ENCODE data around the gene ZNF266. TPM values are rescaled to one million over a fixed set of nuclear protein-coding genes. Genes with fewer than 3 reads are reported as not detected.
A peak's percentile ranks its signal among the peaks of the same experiment; 100 is the strongest.

ZNF266 gene
- 13.5 and 14.8 TPM in 2 replicates for total RNA-seq (2014; rRNA removed; shearing (Covaris generic))

DNA sequence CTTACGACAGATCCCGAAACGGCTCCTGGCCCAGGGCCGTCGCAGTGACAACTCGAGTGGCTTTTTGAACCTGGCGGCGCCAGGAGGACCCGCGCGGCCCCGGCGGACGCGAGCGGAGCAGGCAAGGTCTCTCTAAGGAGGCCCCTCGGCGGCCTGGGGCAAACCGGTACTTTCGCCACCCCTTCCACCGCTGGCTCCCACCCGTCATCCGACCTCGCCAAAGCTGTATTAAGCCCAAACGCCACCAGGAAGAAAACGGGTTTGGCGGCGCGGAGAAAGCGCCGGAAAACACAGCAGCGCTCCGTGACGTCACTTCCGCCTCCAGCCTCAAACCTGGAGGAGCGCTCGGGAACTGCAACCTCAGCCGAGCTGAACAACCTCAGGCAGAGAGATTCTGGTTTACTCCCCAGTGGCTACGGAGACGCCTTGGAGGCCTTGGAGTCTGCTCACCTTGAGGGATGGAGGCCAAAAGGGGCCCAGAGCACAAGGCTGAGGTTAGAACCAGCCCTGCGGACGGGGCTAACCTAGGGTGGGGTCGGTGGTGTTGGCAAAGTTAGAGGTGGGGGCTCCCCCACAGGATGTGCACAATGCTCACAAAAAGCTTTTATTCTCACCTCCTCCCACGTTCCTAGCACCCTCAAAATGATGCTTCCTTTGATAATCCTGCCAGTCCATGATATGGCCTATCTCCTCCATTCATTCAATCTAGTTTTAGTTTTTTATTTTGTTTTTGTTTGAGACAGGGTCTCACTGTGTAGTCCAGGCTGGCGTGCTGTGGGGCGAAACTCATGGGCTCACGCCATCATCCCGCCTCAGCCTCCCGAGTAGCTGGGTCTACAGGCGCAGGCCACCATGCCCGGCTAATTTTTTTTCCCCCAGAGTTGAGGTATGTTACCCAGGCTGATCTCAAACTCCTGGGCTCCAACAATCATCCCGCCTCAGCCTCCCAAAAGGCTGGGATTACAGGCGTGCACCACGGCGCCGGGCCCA is at the start of gene ZNF266:
Gene ZNF266, minus strand, starts transcription at position 295 of the 990 bp plus-strand sequence. CDS start 15,484 bp downstream, outside the sequence.
- peak within 1 kb of the TSS; percentile 79 for H3K27ac ChIP-seq
- H3K9me3 ChIP-seq (replicated peaks): no peaks in the 10 kb centered on the region
- no peaks in the 10 kb centered on the region for H3K4me1 ChIP-seq
- peak; percentile 89 to 92 for DNase-seq
- H3K36me3 ChIP-seq: peaks cover 25% of the 10 kb centered on the region
- H3K27me3 ChIP-seq: no peaks in the 10 kb centered on the region
- H3K4me3 ChIP-seq: peak within 1 kb of the TSS; percentile 92

DNA sequence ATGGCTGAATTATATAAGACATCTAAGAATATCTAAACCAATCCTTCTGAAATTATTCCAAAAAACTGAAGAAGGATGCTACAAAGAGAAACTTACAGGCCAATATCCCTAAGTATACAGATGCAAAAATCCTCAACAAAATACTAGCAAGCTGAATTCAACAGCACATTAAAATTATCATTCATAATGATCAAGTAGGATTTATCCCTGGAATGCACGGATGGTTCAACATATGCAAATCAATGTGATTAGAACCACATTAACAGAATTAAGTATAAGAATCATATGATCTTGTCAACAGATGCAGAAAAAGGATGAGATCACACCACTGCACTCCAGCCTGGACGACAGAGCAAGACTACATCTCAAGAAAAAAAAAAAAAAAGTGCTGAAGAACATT is 49.8 kb upstream of the ZNF266 start:
- no peaks in the 10 kb centered on the region for H3K4me1 ChIP-seq
- H3K27me3 ChIP-seq: no peaks in the 10 kb centered on the region
- H3K9me3 ChIP-seq (replicated peaks): peaks cover 6% of the 10 kb centered on the region; the same call in 1 of the 2 replicates
- no peak overlapping the region for H3K27ac ChIP-seq
- no peaks in the 10 kb centered on the region for H3K36me3 ChIP-seq
- no peak for DNase-seq
- H3K4me3 ChIP-seq: no peak overlapping the region

DNA sequence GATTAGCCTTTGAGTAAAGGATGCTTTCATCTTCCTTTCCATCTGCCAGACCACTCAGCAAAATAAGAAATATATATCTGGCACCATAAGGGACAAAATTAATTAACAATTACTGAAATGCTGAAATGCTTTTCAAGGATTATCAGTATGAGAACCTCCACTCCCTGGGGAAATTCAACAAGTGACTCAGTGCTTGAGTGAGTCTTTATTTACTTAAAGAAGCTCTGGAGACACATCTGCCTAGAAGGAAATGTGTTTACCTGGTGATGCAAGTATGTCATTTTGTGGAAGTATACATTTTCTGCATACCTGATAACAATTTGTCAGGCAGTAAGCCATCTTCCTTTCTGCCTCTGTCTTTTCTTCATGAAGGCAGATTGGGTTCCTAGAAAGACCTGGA is 39.6 kb upstream of the ZNF266 start:
- no peaks in the 10 kb centered on the region for H3K9me3 ChIP-seq (replicated peaks)
- H3K4me1 ChIP-seq: no peaks in the 10 kb centered on the region
- no peak overlapping the region for H3K4me3 ChIP-seq
- no peaks in the 10 kb centered on the region for H3K27me3 ChIP-seq
- no peaks in the 10 kb centered on the region for H3K36me3 ChIP-seq
- H3K27ac ChIP-seq: no peak overlapping the region
- no peak for DNase-seq

DNA sequence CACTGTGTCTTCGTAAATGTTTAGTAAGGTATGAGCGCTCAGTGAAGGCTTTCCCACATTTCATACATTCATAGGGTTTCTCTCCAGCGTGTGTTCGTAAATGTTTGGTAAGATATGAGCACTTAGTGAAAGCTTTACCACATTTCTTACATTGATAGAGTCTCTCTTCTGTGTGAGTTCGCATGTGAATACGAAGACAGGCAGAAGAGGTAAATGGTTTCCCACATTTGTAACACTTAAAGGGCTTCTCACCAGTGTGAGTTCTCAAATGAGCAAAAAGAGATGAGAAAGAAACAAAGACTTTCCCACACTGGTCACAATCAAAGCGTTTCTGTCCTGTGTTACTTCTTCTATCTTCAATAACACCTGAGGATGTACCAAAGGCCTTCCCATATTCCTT is 31.8 kb upstream of the ZNF266 start:
- Histone ChIP-seq H3K27me3 (no peaks in the 10 kb centered on the region), H3K27ac (no peak overlapping the region), H3K9me3 (replicated peaks) (peaks cover 6% of the 10 kb centered on the region; the same call in 1 of the 2 replicates), H3K36me3 (no peaks in the 10 kb centered on the region), H3K4me1 (no peaks in the 10 kb centered on the region), H3K4me3 (no peak overlapping the region)
- no peak for DNase-seq

DNA sequence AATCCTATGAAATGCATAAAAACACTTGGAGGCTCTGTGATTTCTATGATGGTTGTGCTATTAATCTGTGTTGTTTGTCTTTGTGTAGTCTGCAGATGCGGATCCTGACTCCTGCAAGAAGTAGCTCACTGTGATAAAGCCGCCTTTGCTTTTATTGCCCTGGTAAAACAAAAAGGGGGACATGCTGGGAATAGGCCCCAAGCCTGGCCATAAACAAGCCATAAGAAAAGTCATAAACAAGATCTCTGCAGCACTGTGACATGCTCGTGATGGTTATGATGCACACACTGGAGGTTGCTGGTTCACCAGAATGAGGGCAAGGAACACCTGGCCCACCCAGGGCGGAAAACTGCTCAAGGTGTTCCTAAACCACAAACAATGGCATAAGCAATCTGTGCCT is 26.6 kb upstream of the ZNF266 start:
- Histone ChIP-seq H3K36me3 (no peaks in the 10 kb centered on the region), H3K9me3 (replicated peaks) (peaks cover 5% of the 10 kb centered on the region; the same call in 1 of the 2 replicates), H3K27me3 (no peaks in the 10 kb centered on the region), H3K27ac (no peak overlapping the region), H3K4me3 (no peak overlapping the region), H3K4me1 (no peaks in the 10 kb centered on the region)
- DNase-seq: no peak

DNA sequence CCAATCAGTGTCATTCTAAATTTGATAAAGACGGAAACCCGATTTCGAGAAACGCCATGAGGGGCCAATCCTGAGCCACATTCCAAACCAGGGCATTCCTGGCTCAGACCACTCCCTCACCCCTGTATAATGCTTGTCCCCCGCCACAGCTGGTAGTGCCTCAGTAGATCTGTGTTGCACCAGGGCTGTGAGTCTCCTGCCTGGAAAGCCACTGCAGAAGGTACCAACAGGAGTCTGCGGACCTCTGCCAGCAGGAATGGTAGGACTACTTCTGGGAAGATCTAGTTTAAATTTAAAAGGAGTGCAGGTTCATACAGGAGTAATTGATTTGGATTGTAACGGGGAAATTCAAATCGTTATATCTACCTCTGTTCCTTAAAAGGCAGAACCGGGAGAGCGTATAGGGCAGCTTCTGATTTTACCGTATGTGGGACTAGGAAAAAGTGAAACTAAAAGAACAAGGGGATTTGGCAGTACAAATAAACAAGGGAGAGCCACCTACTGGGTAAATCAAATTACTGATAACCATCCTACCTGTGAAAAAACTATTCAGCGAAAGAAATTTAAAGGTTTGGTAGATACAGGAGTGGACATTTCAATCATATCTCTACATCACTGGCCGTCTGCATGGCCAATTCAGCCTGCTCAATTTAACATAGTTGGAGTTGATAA is 20.8 kb upstream of the ZNF266 start:
- no peak for DNase-seq
- Histone ChIP-seq H3K27ac (no peak overlapping the region), H3K27me3 (no peaks in the 10 kb centered on the region), H3K4me3 (no peak overlapping the region), H3K4me1 (no peaks in the 10 kb centered on the region), H3K9me3 (replicated peaks) (0 out of 2 replicates have a peak, but pooled peaks cover 3% of the 10 kb centered on the region), H3K36me3 (no peaks in the 10 kb centered on the region)

DNA sequence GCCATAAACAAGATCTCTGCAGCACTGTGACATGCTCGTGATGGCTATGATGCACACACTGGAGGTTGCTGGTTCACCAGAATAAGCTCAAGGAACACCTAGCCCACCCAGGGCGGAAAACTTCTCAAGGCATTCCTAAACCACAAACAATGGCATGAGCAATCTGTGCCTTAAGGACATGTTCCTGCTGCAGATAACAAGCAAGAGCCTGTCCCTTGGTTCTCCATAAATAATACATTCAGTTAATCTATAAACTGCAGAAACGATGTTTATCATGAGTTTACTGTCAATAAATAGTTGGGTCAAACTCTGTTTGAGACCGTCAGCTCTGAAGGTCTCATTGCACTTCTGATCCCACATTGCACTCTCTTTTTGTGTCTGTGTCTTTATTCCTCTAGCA is 18.6 kb upstream of the ZNF266 start:
- H3K4me3 ChIP-seq: no peak overlapping the region
- H3K4me1 ChIP-seq: no peaks in the 10 kb centered on the region
- H3K9me3 ChIP-seq (replicated peaks): 0 out of 2 replicates have a peak, but pooled peaks cover 3% of the 10 kb centered on the region
- no peaks in the 10 kb centered on the region for H3K27me3 ChIP-seq
- no peaks in the 10 kb centered on the region for H3K36me3 ChIP-seq
- no peak for DNase-seq
- no peak overlapping the region for H3K27ac ChIP-seq

DNA sequence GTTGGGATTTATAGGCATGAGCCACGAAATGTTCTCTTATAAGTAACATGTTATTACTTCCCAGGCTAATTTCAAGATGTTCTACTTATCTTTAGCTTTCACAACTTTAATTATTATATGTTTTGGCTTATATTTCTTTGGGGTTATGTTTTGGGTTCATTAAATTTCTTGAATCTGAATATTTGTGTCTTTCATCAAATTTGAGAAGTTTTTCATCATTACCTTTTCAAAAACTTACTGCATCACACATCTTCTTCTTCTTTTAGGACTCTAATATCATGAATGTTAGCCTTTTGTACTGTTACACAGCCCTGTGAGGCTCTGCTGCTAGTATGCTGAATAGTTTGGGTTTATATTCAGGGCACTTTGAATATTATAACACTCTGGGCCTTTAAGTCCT is 9.7 kb upstream of the ZNF266 start:
- no peak for DNase-seq
- no peaks in the 10 kb centered on the region for H3K4me1 ChIP-seq
- no peaks in the 10 kb centered on the region for H3K9me3 ChIP-seq (replicated peaks)
- H3K4me3 ChIP-seq: no peak overlapping the region
- no peaks in the 10 kb centered on the region for H3K27me3 ChIP-seq
- H3K27ac ChIP-seq: no peak overlapping the region
- no peaks in the 10 kb centered on the region; the same call in 1 of the 2 replicates for H3K36me3 ChIP-seq

DNA sequence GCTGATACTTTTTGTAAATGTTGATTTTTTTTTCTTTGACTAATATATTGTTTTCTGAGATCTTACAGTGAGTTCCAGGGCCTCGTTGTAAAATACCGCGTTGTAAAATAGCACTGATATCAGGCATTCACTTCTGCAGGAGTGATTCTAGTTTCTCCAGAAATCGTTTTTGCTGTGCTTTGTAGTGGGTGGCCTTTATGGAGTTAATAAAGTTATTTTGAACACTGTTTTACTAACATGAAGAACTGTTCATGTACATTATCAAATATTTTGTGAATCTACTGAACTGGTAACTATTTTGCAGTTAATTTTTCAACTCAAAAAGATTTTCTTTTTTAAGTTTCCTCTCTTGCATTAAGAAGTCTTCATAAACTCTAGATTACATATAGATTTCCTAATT is 985 bp upstream of the ZNF266 start:
- H3K9me3 ChIP-seq (replicated peaks): no peaks in the 10 kb centered on the region
- no peak for DNase-seq
- peak overlapping the region; percentile 92 for H3K4me3 ChIP-seq
- no peaks in the 10 kb centered on the region for H3K4me1 ChIP-seq
- H3K36me3 ChIP-seq: peaks cover 23% of the 10 kb centered on the region
- H3K27me3 ChIP-seq: no peaks in the 10 kb centered on the region
- H3K27ac ChIP-seq: peak overlapping the region; percentile 79

DNA sequence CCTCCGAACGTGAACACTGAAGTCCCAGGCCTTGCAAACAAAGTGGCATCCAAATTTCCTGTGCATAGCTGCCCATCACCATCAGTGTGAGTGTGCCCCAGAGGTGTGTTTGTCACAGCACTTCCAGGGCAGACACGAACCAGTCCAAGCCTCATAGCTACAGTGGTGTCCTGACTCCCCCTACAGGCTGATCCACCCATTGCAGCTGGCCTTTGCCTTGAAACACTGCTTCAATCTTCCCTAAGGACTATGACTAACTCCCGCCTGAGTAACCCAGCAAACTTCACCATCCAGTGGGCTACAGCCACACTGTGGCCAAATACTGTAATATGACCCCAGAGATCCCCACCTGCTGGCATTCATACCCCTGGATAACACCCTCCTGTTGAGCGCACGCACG is 3.9 kb downstream of the ZNF266 start:
- Histone ChIP-seq H3K27ac (no peak overlapping the region), H3K4me3 (no peak overlapping the region), H3K27me3 (no peaks in the 10 kb centered on the region), H3K4me1 (no peaks in the 10 kb centered on the region), H3K36me3 (peaks cover 28% of the 10 kb centered on the region), H3K9me3 (replicated peaks) (no peaks in the 10 kb centered on the region)
- peak; percentile 46 to 65 for DNase-seq

DNA sequence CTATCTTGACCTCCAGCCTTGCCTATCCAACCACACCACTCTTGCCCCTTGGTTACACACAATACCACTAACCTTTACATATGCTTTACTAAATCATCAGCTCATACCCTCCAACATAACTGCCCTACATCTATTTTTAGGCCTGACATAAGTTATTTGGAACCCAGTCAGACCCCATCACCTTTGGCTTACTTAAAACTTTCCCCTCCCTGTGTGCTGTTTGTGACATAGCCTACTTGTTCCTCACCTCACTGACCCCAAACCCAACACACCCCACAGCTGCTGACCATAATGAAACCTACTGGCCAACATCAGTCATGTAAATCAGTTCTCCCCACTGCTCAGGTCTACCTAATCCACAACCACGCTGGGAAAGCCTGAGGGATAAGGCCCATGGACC is 4.9 kb downstream of the ZNF266 start:
- Histone ChIP-seq H3K36me3 (peaks cover 34% of the 10 kb centered on the region), H3K4me3 (no peak overlapping the region), H3K4me1 (no peaks in the 10 kb centered on the region), H3K27ac (no peak overlapping the region), H3K27me3 (no peaks in the 10 kb centered on the region), H3K9me3 (replicated peaks) (no peaks in the 10 kb centered on the region)
- no peak for DNase-seq

DNA sequence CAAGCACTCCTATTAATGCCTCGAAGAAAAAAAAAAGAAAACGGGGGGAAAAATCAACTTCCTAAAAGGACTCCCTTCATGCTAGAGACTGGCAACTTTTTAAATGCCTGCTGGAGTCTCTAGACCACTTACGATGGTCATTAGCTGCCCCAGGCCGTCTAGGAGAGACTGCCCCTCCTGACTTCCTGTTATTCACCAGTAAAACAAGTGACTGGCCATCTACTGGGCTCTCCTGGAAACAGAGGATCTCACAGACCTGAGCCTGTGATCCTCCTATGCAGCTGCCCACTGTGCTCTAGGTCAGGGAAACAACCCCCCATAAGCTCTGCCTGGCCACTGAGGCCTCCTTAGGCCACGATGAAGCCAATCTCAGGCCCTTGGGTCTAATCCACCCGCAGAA is 7.4 kb downstream of the ZNF266 start:
- H3K27ac ChIP-seq: no peak overlapping the region
- no peak for DNase-seq
- H3K4me3 ChIP-seq: no peak overlapping the region
- no peaks in the 10 kb centered on the region for H3K27me3 ChIP-seq
- H3K36me3 ChIP-seq: peaks cover 43% of the 10 kb centered on the region
- no peaks in the 10 kb centered on the region for H3K4me1 ChIP-seq
- H3K9me3 ChIP-seq (replicated peaks): no peaks in the 10 kb centered on the region

DNA sequence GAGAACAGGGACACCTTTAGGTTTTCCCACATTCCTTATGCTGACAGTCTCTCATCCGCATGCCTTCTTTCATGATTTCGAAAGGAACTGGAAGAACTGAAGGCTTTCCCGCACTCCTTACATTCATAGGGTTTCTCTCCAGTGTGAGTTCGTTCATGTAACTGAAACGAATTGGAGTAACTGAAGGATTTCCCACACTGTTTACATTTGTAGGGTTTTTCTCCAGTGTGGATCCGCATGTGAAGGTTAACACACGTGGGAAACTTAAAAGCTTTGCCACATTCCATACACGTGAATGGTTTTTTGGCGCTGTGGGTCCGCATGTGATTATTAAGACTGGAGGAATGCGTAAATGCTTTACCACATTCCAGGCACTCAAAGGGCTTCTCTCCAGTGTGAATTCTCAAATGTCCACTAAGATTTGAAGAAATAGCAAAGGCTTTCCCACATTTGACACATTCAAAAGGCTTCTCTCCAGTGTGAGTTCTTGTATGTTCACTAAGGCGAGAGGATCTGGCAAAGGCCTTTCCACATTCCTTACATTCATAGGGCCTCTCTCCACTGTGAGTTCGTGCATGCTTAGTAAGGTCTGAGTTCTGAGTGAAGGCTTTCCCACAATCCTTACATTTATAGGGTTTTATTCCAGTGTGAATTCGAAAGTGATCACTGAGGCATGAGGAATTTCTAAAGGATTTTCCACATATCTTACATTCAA is 22.0 kb downstream of the ZNF266 start:
- peaks cover 66% of the 10 kb centered on the region for H3K36me3 ChIP-seq

DNA sequence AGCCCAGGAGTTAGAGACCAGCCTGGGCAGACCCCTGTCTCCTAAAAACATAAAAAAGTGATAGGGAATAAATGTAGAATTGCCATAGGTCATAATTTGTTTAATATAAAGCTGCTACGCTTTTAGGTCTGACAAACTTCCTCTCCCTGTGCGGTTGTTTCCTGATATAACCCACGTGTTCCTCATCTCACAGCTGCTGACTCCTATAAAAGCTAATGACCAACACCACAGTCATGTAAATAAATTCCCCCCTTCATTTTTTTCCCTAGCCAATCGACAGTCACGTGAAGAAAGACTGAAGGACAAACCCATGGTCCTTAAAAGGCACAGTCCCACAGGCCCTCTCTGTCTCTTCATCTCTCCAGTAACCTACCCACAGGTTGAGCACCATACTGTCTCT is 27.5 kb downstream of the ZNF266 start:
- Histone ChIP-seq H3K27ac (peak overlapping the region; percentile 38), H3K4me3 (peak overlapping the region; percentile 70), H3K4me1 (no peaks in the 10 kb centered on the region), H3K27me3 (no peaks in the 10 kb centered on the region), H3K36me3 (peaks cover 15% of the 10 kb centered on the region), H3K9me3 (replicated peaks) (peaks cover 5% of the 10 kb centered on the region)
- peak; percentile 11 to 45 for DNase-seq

More for the DNA sequence above, 22.0 kb downstream of the ZNF266 start:
- Histone ChIP-seq H3K4me1 (no peaks in the 10 kb centered on the region), H3K9me3 (replicated peaks) (peaks cover 21% of the 10 kb centered on the region), H3K4me3 (no peak overlapping the region), H3K27me3 (no peaks in the 10 kb centered on the region), H3K27ac (no peak overlapping the region)
- DNase-seq: no peak
